GM18505 (cell line): Measurements from ENCODE around the gene R3HDM2.

Experiments
- ATAC-seq: cut with Tn5 transposase; IDR thresholded peaks from one replicate; pipeline ENCODE4 v1.9.1; 2021; ENCODE audit not compliant: unreplicated experiment
- POLR2A ChIP-seq: IDR thresholded peaks from 4 replicates; pipeline ENCODE4 v1.6.1; 2011; ENCODE audit warnings: borderline replicate concordance; ENCODE audit not compliant: insufficient read depth, insufficient read length; ENCODE audit errors: extremely low read depth

R3HDM2 gene

GRCh38 chr12:57216921-57217879 lies 213.6 kb downstream of the R3HDM2 start:
- ATAC-seq = no peak
- no peak for TF ChIP-seq POLR2A

GRCh38 chr12:57216014-57216911 lies 214.6 kb downstream of the R3HDM2 start, which contains the start of gene NXPH4:
NXPH4 (plus strand) TSS chr12:57216794; CDS start chr12:57216970, 176 bp downstream.
- ATAC-seq = no peak
- no peak for TF ChIP-seq POLR2A

GRCh38 chr12:57215668-57216013 lies 215.2 kb downstream of the R3HDM2 start:
- TF ChIP-seq POLR2A = no peak
- no peak for ATAC-seq

- ATAC-seq = no peak
- TF ChIP-seq POLR2A = no peak
These were observed 215.8 kb downstream of the R3HDM2 start for GRCh38 chr12:57215065-57215464.

GRCh38 chr12:57214398-57214781 lies 216.5 kb downstream of the R3HDM2 start:
- no peak for ATAC-seq

GRCh38 chr12:57213763-57214397 lies 217.0 kb downstream of the R3HDM2 start:
- TF ChIP-seq POLR2A = no peak
- no peak for ATAC-seq

More at GRCh38 chr12:57214398-57214781, 216.5 kb downstream of the R3HDM2 start:
- TF ChIP-seq POLR2A = no peak

GRCh38 chr12:57213058-57213715 lies 217.7 kb downstream of the R3HDM2 start:
- no peak for ATAC-seq
- TF ChIP-seq POLR2A = no peak

- no peak for TF ChIP-seq POLR2A
- no peak for ATAC-seq
These were observed 218.2 kb downstream of the R3HDM2 start for GRCh38 chr12:57212701-57213057.

- no peak for ATAC-seq
- no peak for TF ChIP-seq POLR2A
These were observed 218.8 kb downstream of the R3HDM2 start for GRCh38 chr12:57211791-57212700.

GRCh38 chr12:57210926-57211692 lies 219.7 kb downstream of the R3HDM2 start:
- no peak for TF ChIP-seq POLR2A
- no peak for ATAC-seq

GRCh38 chr12:57210461-57210860 lies 220.4 kb downstream of the R3HDM2 start:
- no peak for ATAC-seq
- no peak for TF ChIP-seq POLR2A
